Measurements from ENCODE around the gene DSCAM. TPM values are rescaled to one million over a fixed set of nuclear protein-coding genes. Genes with fewer than 3 reads are reported as not detected.

Gene DSCAM
- polyA plus RNA-seq, 3 donors = not detected

GRCh38 chr21:40134731-40135492 is 712.0 kb downstream of the DSCAM start:
- Histone ChIP-seq H3K27me3 (ENCODE audit: control insufficient read depth in 2 of 2, insufficient read depth in 2 of 2, low read length in 2 of 2) (no peaks in the 10 kb centered on the region), H2AFZ (ENCODE audit: insufficient read depth, low read depth, low read length, poor library complexity, severe bottlenecking) (no peak overlapping the region), H3K9me3 (replicated peaks in 1 of 2; ENCODE audit: control insufficient read depth in 1 of 2, insufficient read depth in 1 of 2, low read length in 2 of 2) (peaks cover 0 to 8% of the 10 kb centered on the region in 2 donors), H4K20me1 (ENCODE audit: insufficient read depth, low read length) (no peaks in the 10 kb centered on the region), H3K27ac (ENCODE audit: low read depth in 1 of 2, low read length in 2 of 2) (no peak overlapping the region), H3K36me3 (replicated peaks in 1 of 2; ENCODE audit: control insufficient read depth in 1 of 2, insufficient read depth in 2 of 2, low read length in 2 of 2) (no peaks in the 10 kb centered on the region), H3K4me3 (replicated peaks in 1 of 3; ENCODE audit: low read depth in 2 of 3, low read length in 3 of 3) (no peak overlapping the region), H3K79me2 (ENCODE audit: insufficient read depth, low read length) (no peaks in the 10 kb centered on the region), H3K4me1 (ENCODE audit: control insufficient read depth in 1 of 2, insufficient read depth in 2 of 2, low read length in 2 of 2) (no peaks in the 10 kb centered on the region), H3K4me2 (replicated peaks; ENCODE audit: extremely low read depth, low read length, poor library complexity, severe bottlenecking) (no peak overlapping the region), H3K9ac (ENCODE audit: insufficient read depth, low read length, poor library complexity, severe bottlenecking) (no peak overlapping the region)
- H3K4me3 Mint-ChIP-seq = no peak overlapping the region
- DNase-seq = no peak
- peaks cover 0 to 13% (median 4%) of the 10 kb centered on the region in 7 donors for H3K9me3 Mint-ChIP-seq
- TF ChIP-seq CTCF (IDR thresholded peaks at IDR 0.05) = no peak
- 85% methylated on average over 4 of the region's 9 CpGs for WGBS (ENCODE audit: insufficient coverage)
- H3K27me3 Mint-ChIP-seq (ENCODE audit: low read depth in 3 of 3) = peaks cover 0 to 6% (median 0%) of the 10 kb centered on the region in 3 donors
- no peaks in the 10 kb centered on the region for H3K4me1 Mint-ChIP-seq
- no peak overlapping the region for H3K27ac Mint-ChIP-seq
- intact Hi-C loops (cut with micrococcal nuclease) = no loop called here
- H3K36me3 Mint-ChIP-seq = no peaks in the 10 kb centered on the region

- H3K36me3 ChIP-seq (replicated peaks in 1 of 2; ENCODE audit: control insufficient read depth in 1 of 2, insufficient read depth in 2 of 2, low read length in 2 of 2) = no peaks in the 10 kb centered on the region
- intact Hi-C loops (cut with micrococcal nuclease) = no loop called here
- no peak overlapping the region for H3K27ac ChIP-seq (ENCODE audit: low read depth in 1 of 2, low read length in 2 of 2)
- H3K27me3 Mint-ChIP-seq (ENCODE audit: low read depth in 3 of 3) = peaks cover 0 to 4% (median 3%) of the 10 kb centered on the region in 3 donors
- WGBS (ENCODE audit: insufficient coverage) = 73% methylated on average over 2 of the region's 3 CpGs
- H3K27me3 ChIP-seq (ENCODE audit: control insufficient read depth in 2 of 2, insufficient read depth in 2 of 2, low read length in 2 of 2) = no peaks in the 10 kb centered on the region
- H3K9me3 Mint-ChIP-seq = peaks cover 0 to 15% (median 4%) of the 10 kb centered on the region in 7 donors
- no peaks in the 10 kb centered on the region for H4K20me1 ChIP-seq (ENCODE audit: insufficient read depth, low read length)
- no peak overlapping the region for H2AFZ ChIP-seq (ENCODE audit: insufficient read depth, low read depth, low read length, poor library complexity, severe bottlenecking)
- no peaks in the 10 kb centered on the region for H3K36me3 Mint-ChIP-seq
- no peak overlapping the region for H3K27ac Mint-ChIP-seq
- H3K79me2 ChIP-seq (ENCODE audit: insufficient read depth, low read length) = no peaks in the 10 kb centered on the region
- H3K4me1 Mint-ChIP-seq = no peaks in the 10 kb centered on the region
- no peak for TF ChIP-seq CTCF (IDR thresholded peaks at IDR 0.05)
- no peaks in the 10 kb centered on the region for H3K4me1 ChIP-seq (ENCODE audit: control insufficient read depth in 1 of 2, insufficient read depth in 2 of 2, low read length in 2 of 2)
- DNase-seq = no peak
- H3K4me2 ChIP-seq (replicated peaks; ENCODE audit: extremely low read depth, low read length, poor library complexity, severe bottlenecking) = no peak overlapping the region
- no peak overlapping the region for H3K4me3 Mint-ChIP-seq
- peaks cover 0 to 8% of the 10 kb centered on the region in 2 donors for H3K9me3 ChIP-seq (replicated peaks in 1 of 2; ENCODE audit: control insufficient read depth in 1 of 2, insufficient read depth in 1 of 2, low read length in 2 of 2)
- H3K4me3 ChIP-seq (replicated peaks in 1 of 3; ENCODE audit: low read depth in 2 of 3, low read length in 3 of 3) = no peak overlapping the region
- no peak overlapping the region for H3K9ac ChIP-seq (ENCODE audit: insufficient read depth, low read length, poor library complexity, severe bottlenecking)
Observed at GRCh38 chr21:40130476-40130875, 716.5 kb downstream of the DSCAM start.
